GM12864 (cell line): ENCODE data around the gene CTTNBP2NL.

Experiments used
- DNase-seq: peaks from one replicate; pipeline ENCODE4 v3.0.0-alpha.2; 2011; ENCODE audit warnings: low read depth
- H3K4me3 ChIP-seq: 2 replicates; pipeline ENCODE4 v1.5.1; 2011; ENCODE audit warnings: mild to moderate bottlenecking, low read depth, low read length, control low read depth
- TF ChIP-seq, protein P1 (sequence below): IDR thresholded peaks from 2 replicates; pipeline ENCODE4 v1.5.1; 2011; ENCODE audit warnings: low read depth, mild to moderate bottlenecking, moderate library complexity, low read length, control low read depth, inconsistent platforms; ENCODE audit errors: missing control alignments

The CTTNBP2NL gene

DNA sequence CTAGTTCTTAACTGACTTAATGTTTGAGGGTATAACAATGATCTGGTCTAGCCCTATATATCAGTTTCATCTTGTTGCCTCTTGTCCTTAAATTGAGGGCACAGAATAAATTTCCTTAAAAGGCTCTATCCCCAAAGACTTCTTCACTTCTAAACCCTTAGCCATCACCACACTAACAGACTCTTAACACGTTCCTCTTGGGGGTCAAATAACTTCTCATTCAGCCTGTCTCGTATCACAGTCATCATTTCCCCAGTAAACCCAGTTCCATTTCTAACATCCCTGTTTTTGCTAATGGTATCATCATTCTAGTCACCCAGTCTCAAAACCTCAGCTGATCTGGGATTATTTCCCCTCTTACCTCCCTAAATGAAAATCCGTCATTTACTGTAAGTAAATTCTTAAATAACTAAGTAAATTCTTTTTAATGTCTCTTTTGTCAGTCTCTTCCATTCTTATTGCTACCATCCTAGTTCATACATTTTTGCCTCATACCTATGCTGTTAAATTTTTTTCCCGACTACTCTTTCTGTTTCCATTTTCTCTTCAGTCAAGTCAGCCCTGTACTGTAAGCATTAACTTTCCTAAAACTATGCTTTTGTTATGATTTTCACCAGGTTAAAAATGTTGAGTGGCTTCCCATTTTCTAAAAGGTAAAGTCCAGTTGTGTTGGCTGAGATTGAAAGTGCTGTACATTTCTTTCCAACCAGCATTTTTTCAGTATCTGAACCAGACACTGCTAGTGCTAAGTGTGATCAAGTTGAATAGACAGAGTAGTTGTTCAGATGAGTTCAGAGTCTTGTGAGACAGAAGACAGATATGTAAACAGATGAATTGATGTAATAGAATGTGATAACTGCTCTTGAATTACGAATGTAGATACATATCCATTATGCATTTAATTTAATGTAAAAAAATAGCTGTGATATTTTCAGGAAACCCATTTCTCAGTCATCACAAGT lies 6.9 kb downstream of the CTTNBP2NL start:
- DNase-seq = no peak
- TF ChIP-seq, protein P1, sequence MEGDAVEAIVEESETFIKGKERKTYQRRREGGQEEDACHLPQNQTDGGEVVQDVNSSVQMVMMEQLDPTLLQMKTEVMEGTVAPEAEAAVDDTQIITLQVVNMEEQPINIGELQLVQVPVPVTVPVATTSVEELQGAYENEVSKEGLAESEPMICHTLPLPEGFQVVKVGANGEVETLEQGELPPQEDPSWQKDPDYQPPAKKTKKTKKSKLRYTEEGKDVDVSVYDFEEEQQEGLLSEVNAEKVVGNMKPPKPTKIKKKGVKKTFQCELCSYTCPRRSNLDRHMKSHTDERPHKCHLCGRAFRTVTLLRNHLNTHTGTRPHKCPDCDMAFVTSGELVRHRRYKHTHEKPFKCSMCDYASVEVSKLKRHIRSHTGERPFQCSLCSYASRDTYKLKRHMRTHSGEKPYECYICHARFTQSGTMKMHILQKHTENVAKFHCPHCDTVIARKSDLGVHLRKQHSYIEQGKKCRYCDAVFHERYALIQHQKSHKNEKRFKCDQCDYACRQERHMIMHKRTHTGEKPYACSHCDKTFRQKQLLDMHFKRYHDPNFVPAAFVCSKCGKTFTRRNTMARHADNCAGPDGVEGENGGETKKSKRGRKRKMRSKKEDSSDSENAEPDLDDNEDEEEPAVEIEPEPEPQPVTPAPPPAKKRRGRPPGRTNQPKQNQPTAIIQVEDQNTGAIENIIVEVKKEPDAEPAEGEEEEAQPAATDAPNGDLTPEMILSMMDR = no peak
- no peak overlapping the region for H3K4me3 ChIP-seq

DNA sequence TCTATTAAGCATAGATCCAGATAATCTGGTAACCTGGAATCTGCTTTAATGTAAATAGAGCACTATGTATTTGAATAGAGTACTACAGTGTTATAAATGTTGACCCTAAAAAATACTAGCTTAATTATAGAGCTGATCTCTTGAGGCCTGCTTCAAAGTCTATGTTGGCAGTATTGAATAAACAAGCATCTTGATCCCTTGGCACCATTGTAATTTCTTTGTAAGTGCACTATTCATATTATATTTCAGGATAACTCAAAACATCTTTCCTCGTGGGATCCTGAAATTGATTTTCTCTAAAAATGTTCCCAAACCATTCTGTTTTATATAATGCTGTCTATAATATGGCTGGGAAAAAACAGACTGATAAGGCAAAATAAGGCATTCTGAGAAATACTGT lies 10.8 kb downstream of the CTTNBP2NL start:
- no peak overlapping the region for H3K4me3 ChIP-seq
- TF ChIP-seq, protein P1 = no peak
- no peak for DNase-seq

DNA sequence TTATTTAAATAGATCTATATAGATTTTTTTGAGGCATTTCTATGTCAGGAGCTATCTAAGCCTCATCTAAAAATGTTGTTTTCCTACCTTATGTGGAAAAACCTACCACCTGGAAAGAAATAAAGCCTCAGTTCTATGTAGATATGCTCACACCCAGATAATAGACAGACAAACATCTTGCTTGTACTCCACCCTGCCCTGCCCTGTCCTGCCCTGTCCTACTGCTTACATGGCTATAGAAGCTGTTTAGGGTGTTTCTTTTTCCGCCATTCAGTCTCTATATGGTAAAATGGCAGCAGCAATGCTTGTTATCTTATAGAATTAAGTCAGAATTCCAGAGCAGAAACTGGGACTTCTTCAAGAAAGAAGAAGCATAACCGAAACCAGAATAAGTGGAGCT lies 13.4 kb downstream of the CTTNBP2NL start:
- TF ChIP-seq, protein P1 = no peak
- no peak overlapping the region for H3K4me3 ChIP-seq
- DNase-seq = no peak

- DNase-seq = no peak
- no peak overlapping the region for H3K4me3 ChIP-seq
- TF ChIP-seq, protein P1 = no peak
Observed at GRCh38 chr1:112410673-112411072, 14.7 kb downstream of the CTTNBP2NL start.

- TF ChIP-seq, protein P1 = no peak
- no peak for DNase-seq
- H3K4me3 ChIP-seq = no peak overlapping the region
Observed at GRCh38 chr1:112417271-112417670, 21.3 kb downstream of the CTTNBP2NL start.

- H3K4me3 ChIP-seq = no peak overlapping the region
- no peak for DNase-seq
- TF ChIP-seq, protein P1 = no peak
Observed at GRCh38 chr1:112418099-112418892, 22.3 kb downstream of the CTTNBP2NL start.
